GM12878 (cell line): ENCODE results near the gene TMPRSS12.

ENCODE experiments used
- CREB1 ChIP-seq: IDR thresholded peaks from 2 replicates; pipeline ENCODE4 v1.6.1; 2012; ENCODE audit warnings: low read depth, mild to moderate bottlenecking, inconsistent platforms
- ETV6 ChIP-seq, 2 experiments: fragments of 450-650 bp in 1 of 2; IDR thresholded peaks in 1 of 2; conservative IDR thresholded peaks in 1 of 2; 2 replicates each; pipeline ENCODE4 v1.6.1; 2014; ENCODE audit warnings: antibody characterized with exemption in 1 of 2, borderline replicate concordance in 1 of 2, low read depth in 1 of 2, mild to moderate bottlenecking in 1 of 2, moderate library complexity in 1 of 2
- EZH2 ChIP-seq: IDR thresholded peaks from 2 replicates; pipeline ENCODE4 v1.6.1; 2012; ENCODE audit warnings: low read depth, mild to moderate bottlenecking, control low read depth, inconsistent platforms, low read length, borderline replicate concordance; ENCODE audit not compliant: control insufficient read depth
- POLR2A ChIP-seq: IDR thresholded peaks from 2 replicates; pipeline ENCODE4 v1.6.1; 2011; ENCODE audit warnings: low read depth, mild to moderate bottlenecking, low read length
- SIX5 ChIP-seq: IDR thresholded peaks from 2 replicates; pipeline ENCODE4 v1.6.1; 2011; ENCODE audit warnings: mild to moderate bottlenecking, low read depth, low read length, moderate library complexity; ENCODE audit not compliant: severe bottlenecking
- SP1 ChIP-seq: IDR thresholded peaks from one replicate; pipeline ENCODE4 v1.6.1; 2011; ENCODE audit warnings: low read depth, low read length
- ZNF274 ChIP-seq: IDR thresholded peaks from one replicate; pipeline ENCODE4 v1.8.0; 2011; ENCODE audit not compliant: insufficient read length, insufficient read depth
- TF ChIP-seq, protein P1 (sequence below), 3 experiments: IDR thresholded peaks in 2 of 3; conservative IDR thresholded peaks in 1 of 3; 2 replicates each; pipeline ENCODE4 v1.5.1; 2011; ENCODE audit warnings: low read depth in 3 of 3, low read length in 3 of 3, mild to moderate bottlenecking in 3 of 3, control low read depth in 2 of 3, moderate library complexity in 2 of 3, inconsistent platforms in 1 of 3, mixed read lengths in 1 of 3; ENCODE audit not compliant: control insufficient read depth in 2 of 3, insufficient read depth in 1 of 3; ENCODE audit errors: extremely low read depth in 1 of 3

- TF ChIP-seq ZNF274 (no peak), EZH2 (no peak), SIX5 (no peak), POLR2A (no peak), CREB1 (no peak), ETV6 (conservative IDR thresholded peaks at IDR 0.05 in 1 of 2, IDR thresholded peaks at IDR 0.05 in 1 of 2; ENCODE audit: borderline replicate concordance in 1 of 2, low read depth in 1 of 2) (no peak), SP1 (no peak)
- TF ChIP-seq, protein P1, sequence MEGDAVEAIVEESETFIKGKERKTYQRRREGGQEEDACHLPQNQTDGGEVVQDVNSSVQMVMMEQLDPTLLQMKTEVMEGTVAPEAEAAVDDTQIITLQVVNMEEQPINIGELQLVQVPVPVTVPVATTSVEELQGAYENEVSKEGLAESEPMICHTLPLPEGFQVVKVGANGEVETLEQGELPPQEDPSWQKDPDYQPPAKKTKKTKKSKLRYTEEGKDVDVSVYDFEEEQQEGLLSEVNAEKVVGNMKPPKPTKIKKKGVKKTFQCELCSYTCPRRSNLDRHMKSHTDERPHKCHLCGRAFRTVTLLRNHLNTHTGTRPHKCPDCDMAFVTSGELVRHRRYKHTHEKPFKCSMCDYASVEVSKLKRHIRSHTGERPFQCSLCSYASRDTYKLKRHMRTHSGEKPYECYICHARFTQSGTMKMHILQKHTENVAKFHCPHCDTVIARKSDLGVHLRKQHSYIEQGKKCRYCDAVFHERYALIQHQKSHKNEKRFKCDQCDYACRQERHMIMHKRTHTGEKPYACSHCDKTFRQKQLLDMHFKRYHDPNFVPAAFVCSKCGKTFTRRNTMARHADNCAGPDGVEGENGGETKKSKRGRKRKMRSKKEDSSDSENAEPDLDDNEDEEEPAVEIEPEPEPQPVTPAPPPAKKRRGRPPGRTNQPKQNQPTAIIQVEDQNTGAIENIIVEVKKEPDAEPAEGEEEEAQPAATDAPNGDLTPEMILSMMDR (IDR thresholded peaks at IDR 0.05 in 2 of 3, conservative IDR thresholded peaks at IDR 0.05 in 1 of 3; ENCODE audit: control insufficient read depth in 2 of 3, extremely low read depth in 1 of 3, insufficient read depth in 1 of 3, low read depth in 3 of 3, low read length in 3 of 3), result no peak
These were observed 17.8 kb upstream of the TMPRSS12 start for GRCh38 chr12:50824914-50825313.
